HT-29 (cell line): Measurements from ENCODE around the gene CFAP61. TPM values are rescaled to one million over a fixed set of nuclear protein-coding genes. Genes with fewer than 3 reads are reported as not detected.
"Not testable (repeated sequence)": the region's sequence is repeated elsewhere in the genome, so short reads cannot be mapped to it uniquely, and the experiment has no call there.

Experiments
- DNase-seq: peaks from one replicate; pipeline ENCODE4 v3.0.0-alpha.2; 2015; ENCODE audit warnings: low spot score
- total RNA-seq: library from RNA; depleted of rRNA; stranded (reverse); fragments of >200 nt; shearing (Covaris generic); gene quantifications from 2 replicates; pipeline ENCODE4 v1.2.3, GENCODE V29; 2014

CFAP61 gene
- total RNA-seq, 1 experiment from 2014 or later = not detected

DNA sequence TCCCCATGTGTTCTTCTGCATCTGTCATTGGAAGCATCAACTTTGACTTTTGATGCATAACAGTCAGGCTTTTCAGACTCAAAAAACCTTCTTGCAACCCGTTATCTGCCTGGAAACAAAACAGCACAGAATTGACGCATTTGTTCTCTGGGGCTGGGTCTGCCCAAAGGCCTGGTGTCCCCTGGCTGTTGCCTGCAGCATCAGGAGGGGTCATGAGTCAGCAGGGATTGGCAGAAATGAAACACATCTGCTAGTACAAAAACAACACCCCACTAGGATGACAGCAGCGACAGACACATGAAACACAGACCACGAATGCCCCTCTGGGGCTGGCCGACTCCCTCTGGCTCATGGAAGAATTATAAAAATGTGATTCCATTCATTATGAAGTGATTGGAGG is 158.0 kb downstream of the CFAP61 start:
- no peak for DNase-seq

DNA sequence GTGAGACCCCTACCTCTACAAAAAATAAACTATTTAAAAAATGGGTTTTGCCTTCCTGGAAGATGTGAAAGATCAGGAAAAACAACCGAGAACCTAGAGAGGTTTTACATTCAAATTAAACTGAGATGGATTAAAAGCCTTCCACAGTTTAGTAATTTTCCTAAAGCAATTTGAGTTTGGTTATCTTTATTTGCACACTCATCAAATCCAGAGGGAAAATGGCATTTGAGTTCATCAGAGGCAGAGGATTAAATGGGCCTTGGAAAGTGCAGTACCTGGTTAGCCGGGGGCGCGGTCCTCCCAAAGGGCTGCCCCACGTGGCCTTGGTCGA is 158.6 kb downstream of the CFAP61 start:
- no peak for DNase-seq

- peak; percentile 6 for DNase-seq
Measured at GRCh38 chr20:20211274-20211987, 159.1 kb downstream of the CFAP61 start.

DNA sequence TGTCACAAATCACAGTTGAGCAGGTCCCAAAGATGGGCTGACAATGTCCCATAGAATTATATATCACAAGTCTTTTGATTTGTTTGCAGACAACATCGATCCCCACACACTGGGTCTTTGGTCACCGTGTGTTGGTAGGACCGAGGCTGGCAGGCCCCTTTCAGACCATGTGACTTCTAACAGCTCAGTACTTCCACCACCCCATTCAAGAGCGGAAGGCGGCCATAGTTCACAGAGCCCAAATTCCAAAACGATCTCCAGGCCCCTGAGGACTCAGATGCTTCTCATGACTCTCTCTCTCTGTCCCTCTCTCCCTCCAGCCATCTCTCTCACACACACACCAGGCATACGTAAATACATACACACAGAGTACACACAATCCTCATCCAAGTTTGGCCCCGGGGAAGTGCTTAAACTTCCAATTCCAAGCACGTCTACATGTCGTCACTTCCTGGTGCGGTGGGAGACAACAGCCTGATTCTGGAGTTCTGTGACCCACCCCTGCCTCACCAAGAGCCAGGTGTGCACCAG is 159.7 kb downstream of the CFAP61 start:
- DNase-seq = no peak

DNA sequence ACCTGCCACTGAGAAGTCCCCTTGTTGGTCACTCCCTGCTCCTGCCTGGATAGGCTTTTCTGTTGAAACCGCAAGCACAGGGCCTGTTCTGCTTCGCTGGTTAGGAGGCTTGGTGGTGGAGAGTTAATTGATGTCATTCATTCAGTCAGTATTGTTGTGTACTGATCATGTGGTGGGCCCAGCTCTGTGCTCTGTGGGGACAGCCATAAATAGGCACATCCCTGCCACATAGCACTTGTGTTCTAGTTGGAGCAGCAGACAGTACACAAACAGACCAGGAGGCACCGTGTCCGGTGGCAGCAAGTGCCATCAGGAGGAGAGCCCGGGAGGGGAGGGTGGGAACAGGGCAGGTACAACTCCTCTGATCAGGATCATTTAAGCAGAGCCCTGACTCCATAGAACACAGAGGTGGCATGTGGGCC is 160.4 kb downstream of the CFAP61 start:
- no peak for DNase-seq

GRCh38 chr20:20213526-20214121 is 161.3 kb downstream of the CFAP61 start:
- DNase-seq = no peak

DNA sequence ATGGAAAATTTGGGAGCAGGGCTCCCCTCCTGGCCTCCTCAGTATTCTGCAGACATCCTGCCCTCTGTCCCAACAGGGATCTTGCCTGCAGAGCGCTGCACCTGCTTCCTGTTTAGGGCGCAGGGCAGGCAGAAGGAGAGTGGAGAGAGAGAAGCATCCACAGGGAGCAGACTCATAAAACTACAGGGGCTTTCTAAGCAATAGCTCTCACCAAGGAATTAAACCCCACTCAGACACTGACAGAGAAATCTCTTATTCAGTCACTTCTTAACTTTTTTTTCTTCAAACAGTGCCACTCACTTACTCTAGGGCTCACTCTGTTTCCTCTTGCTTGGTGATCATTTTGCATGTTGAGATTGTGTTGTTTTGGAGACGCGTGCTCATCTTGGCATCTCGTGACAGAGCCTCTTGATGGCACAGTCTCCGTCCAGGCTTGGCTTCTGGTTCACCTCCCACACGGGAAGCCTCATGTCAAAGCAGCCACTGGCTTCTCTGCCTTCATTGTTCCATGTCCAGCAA is 162.5 kb downstream of the CFAP61 start:
- DNase-seq = no peak

DNA sequence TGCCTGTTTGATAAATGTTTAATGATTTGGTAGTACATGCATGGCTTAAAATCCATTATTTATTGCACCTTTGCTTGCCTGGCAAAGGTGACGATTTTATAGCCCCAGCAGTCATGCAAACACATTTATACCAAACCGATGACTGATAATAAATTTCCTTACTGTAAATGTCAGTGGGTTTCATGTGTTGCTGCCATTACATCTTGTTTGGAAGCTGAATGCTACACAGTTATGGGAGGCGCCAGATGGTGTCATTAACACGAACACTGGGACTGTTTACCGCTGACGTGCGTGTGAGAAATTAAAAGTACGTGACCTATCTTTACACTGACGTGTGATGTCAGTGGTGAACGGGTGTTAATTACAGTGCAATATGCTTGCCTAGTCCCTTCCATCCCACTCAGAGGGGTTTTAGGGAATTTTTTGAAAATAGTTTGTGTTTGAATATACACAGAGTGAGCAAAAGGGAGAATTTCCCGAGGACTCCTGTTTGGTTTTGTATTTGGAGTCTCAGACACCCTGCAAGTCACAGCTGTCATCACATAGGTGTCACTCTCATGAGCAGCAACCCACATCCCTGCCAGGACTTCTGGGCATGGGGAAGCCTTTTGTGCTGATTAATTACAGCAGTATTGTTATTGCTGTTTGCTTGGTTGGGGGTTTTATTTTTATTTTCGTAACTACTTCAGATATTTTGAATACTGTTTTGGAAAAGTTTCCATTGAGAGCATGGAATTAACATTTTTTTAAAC is 163.8 kb downstream of the CFAP61 start:
- no peak for DNase-seq

DNA sequence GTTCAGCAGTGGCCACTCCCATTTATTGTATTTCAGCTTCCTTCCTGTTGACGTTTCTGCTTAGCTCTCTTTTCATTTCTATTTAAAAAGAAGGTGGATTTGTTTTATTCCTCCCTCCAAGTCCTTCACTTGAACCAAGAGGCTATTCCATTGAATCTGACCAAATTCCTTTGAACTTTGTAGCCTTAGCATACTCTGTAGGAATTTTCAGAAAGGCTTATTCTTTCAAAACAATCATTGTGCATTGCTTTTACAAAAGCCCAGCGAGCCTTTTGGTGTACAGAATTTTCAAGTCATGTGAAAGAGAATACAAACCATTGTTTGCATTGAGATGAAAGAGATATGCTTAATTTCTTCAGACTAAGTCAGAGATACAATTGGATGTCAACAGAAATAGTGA is 164.6 kb downstream of the CFAP61 start:
- DNase-seq = no peak

GRCh38 chr20:20217621-20218020 is 165.3 kb downstream of the CFAP61 start:
- DNase-seq = no peak

DNA sequence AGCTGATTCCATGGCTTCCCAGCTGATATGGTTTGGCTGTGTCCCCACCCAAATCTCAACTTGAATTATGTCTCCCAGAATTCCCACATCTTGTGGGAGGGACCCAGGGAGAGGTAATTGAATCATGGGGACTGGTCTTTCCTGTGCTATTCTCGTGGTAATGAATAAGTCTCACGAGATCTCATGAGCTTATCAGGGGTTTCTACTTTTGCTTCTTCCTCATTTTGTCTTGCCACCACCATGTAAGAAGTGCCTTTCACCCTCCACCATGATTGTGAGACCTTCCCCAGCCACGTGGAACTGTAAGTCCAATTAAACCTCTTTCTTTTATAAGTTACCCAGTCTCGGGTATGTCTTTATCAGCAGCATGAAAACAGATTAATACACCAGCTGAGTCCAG is 165.8 kb downstream of the CFAP61 start:
- not testable (repeated sequence) for DNase-seq

DNA sequence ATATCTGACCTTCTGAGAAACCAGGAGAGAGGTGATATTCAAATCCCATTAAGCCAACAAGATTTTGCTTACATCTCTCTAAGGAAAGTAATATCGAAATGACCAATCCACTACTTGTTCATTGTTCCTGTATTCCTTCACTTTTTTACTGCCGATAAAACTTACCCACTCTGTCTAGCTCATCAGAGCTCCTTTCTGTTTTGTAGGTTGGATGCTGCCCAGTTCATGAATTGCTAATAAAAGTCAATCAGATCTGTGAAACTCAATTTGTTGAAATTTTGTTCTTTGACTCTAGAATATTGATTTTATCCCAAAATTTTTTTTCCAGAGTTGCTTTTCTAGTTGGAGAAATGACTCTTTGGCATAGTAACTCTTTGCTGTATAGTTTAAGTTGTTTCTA is 166.7 kb downstream of the CFAP61 start:
- no peak for DNase-seq

DNA sequence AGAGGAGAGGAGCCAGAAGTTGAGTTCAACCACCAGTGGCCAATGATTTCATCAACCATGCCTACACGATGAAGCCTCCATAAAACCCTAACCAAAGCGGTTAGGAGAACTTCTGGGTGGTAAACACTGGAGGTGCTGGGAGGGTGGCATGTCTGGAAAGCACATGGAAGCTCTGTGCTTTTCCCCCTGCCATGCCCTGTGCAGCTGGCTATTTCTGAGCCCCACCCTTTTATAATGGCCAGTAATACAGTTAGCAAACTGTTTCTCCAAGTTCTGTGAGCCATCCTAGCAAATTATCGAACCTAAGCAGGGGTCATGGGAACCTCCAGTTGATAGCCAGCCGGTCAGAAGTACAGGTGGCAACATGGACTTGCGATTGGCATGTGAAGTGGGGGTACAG is 167.8 kb downstream of the CFAP61 start:
- no peak for DNase-seq

DNA sequence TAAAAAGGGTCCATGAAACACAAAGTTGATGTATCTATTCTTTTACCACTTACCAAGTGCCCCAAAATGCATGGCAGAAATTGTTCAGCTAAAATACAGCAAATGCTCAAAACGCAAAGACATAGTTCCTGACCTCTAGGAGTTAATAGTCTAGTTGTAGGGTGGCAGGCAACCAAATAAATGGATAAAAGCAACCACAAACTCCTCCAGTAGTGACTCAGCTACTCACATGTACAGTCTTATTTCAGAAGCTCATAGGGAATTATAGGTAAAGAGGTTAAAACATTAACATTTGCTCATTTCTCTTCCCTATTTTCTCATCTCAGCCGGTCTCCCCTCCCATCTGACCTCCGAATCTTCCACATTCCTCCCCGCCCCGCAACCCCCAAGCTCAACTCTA is 171.6 kb downstream of the CFAP61 start:
- no peak for DNase-seq

GRCh38 chr20:20224806-20225205 is 172.5 kb downstream of the CFAP61 start:
- DNase-seq = no peak

DNA sequence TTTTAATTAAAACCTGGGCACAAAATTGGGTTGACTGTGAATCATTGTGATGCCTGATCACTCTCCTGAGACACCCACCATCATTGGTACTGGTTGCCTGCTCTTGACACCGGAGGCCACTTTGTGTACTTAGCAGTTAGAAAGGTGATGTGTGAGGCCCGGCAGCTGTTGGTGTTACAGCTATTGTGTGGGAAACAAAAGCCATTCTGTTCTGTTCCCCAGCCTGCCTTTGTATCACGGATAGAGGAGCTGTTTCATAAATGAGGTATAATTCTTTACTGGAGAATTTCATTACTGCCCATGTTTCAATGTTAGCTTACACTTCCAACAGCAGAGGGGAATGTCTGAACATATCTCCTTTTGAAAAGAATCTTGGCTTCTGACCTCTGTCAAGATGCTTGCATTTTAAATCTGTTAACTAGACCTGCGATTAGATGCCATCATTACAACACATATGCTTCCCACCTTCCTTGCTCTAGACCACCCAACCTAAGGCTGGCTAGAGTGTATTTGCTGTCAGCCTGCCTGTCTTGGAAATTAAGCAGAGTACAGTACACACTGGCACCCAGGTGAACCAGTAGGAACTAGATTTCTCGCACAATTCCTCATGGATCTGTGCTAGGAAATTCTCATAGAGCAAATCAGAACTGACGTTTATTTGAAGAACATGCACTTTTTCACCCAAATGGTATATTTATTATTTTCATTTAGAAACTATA is 173.2 kb downstream of the CFAP61 start:
- no peak for DNase-seq

DNA sequence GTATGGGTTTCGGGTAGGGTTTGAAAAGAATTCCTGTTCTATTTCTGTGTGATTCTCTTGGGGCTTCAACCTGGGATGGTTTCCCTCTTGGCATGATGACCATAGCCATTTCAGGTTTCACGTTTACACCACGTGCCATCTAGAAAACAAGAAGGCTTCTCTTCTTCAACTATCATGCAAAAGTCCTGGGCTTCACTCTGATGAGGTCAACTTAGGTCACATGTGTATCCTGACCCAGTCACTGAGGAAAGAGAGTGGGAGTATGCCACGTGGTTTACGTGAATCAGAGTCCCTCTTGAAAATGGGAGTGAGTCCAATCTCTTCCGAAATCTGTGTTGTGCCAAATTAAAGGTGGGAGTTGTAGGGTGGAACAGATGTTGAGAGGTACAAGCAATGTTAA is 174.2 kb downstream of the CFAP61 start:
- no peak for DNase-seq

DNA sequence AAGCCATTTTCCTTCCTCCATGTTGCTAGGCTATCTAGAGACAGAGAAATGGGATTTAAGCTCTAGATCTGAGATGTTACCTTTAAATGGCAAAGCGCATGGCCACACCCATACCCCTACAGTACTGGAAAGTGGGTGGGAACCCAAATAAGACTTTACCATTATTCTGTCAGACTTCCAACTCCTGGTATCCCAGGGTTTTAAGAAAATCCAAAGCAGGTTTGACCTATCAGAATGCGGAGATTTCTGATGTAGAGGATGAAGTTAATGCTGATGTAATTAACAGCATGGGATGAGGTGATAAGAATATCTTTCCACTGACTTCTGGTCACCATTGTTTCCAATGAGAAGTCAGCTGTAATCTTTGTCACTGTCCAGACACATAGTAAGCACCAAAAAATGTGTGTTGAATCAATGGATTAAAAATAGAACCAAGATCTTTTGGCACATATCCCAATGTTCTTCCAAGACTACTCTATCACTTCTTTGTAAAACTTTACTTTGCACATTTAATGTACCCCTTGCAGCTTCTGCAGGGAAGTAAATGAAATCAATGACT is 174.8 kb downstream of the CFAP61 start:
- no peak for DNase-seq

DNA sequence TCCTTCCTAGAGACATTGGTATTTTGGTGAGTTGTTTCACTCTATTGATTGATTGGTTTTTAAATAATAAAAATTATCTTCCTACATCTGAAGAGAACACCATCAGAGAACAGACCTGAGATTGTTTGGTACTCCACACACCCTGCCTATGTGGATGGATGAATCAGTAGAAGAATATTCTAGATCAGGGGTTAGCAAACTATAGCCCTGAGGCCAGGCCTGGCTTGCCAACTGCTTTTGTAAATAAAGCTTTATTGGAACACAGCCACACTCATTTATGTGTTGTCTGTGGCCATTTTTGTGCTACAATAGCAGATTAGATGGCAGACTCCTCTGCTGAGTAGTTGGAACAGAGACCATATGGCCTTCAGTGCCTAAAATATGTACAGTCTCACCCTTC is 176.0 kb downstream of the CFAP61 start:
- DNase-seq = no peak

DNA sequence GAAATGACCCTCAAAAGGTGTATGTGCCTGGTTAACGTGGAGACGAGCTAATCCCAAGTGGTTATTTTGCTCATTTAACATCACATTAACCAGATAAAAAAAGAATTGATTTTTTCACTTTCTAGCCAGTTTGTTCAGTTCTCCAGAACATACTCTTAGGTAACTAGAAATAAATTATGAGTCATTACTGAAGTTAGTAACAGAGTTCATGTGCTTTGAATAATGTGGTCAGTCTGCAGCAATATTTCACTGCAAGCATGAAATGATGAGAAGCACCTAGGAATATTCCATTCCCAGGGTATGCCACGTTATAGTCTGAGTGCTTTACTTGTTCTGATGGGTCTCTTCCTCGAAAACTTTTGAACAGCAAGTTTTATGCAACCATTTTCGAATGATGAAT is 177.3 kb downstream of the CFAP61 start:
- DNase-seq = no peak

- DNase-seq = no peak
Measured at GRCh38 chr20:20230741-20231140, 178.4 kb downstream of the CFAP61 start.
